WTC11 (cell line): ENCODE data around the gene NTRK3. TPM values are rescaled to one million over a fixed set of nuclear protein-coding genes. Genes with fewer than 3 reads are reported as not detected.

Experiments
- ATAC-seq: fragments of 200-7000 bp; cut with Tn5 transposase; 2 replicates; pipeline ENCODE4 v1.10.0; 2021; ENCODE audit warnings: mild to moderate bottlenecking, moderate library complexity
- CTCF ChIA-PET: fragments of 300-600 bp; sonication (Branson Sonifier 250); formaldehyde crosslinking; loops from one replicate; lab custom pipeline; 2021; ENCODE audit warnings: antibody characterized with exemption; lab: Charles Lee
- POLR2A ChIA-PET: fragments of 350-600 bp; sonication (Branson Sonifier 250); formaldehyde crosslinking; loops from one replicate; lab custom pipeline; 2021; ENCODE audit warnings: antibody characterized with exemption; lab: Charles Lee
- DNase-seq: peaks from one replicate; pipeline ENCODE4 v3.0.0; 2021; ENCODE audit warnings: low spot score
- H3K27ac Mint-ChIP-seq: 2 replicates; pipeline ENCODE4 v1.8.0; 2021; ENCODE audit warnings: mixed read lengths
- H3K27me3 Mint-ChIP-seq: 2 replicates; pipeline ENCODE4 v1.8.0; 2021; ENCODE audit warnings: low read depth, mild to moderate bottlenecking, moderate library complexity, mixed read lengths
- H3K36me3 Mint-ChIP-seq: 2 replicates; pipeline ENCODE4 v1.8.0; 2021; ENCODE audit warnings: mixed read lengths
- H3K4me1 Mint-ChIP-seq: 2 replicates; pipeline ENCODE4 v1.8.0; 2022; ENCODE audit warnings: mixed read lengths
- H3K4me3 Mint-ChIP-seq: 2 replicates; pipeline ENCODE4 v1.8.0; 2021; ENCODE audit warnings: mild to moderate bottlenecking, moderate library complexity, mixed read lengths
- H3K9me3 Mint-ChIP-seq: 2 replicates; pipeline ENCODE4 v1.8.0; 2021; ENCODE audit warnings: mixed read lengths
- ESRRA ChIP-seq: sonication (generic); formaldehyde crosslinking; IDR thresholded peaks from 2 replicates; pipeline ENCODE4 v1.8.1; 2022; ENCODE audit warnings: mild to moderate bottlenecking, missing genetic modification reagents, borderline replicate concordance
- FOXK1 ChIP-seq: sonication (generic); formaldehyde crosslinking; IDR thresholded peaks from 2 replicates; pipeline ENCODE4 v1.8.0; 2022; ENCODE audit warnings: mild to moderate bottlenecking, moderate library complexity, missing genetic modification reagents
- GTF2I ChIP-seq: fragments of 250-450 bp; sonication (Bioruptor Pico); conservative IDR thresholded peaks from 2 replicates; pipeline ENCODE4 v1.4.0; 2021; ENCODE audit warnings: mild to moderate bottlenecking
- IRF1 ChIP-seq: sonication (generic); formaldehyde crosslinking; IDR thresholded peaks from 2 replicates; pipeline ENCODE4 v1.8.0; 2023; ENCODE audit warnings: missing genetic modification reagents
- MYBL2 ChIP-seq: sonication (generic); formaldehyde crosslinking; IDR thresholded peaks from 2 replicates; pipeline ENCODE4 v1.8.1; 2023; ENCODE audit warnings: mild to moderate bottlenecking, moderate library complexity, missing genetic modification reagents
- NFATC4 ChIP-seq: fragments of 250-450 bp; sonication (Bioruptor Pico); IDR thresholded peaks from 2 replicates; pipeline ENCODE4 v1.9.0; 2021; ENCODE audit warnings: mild to moderate bottlenecking
- RELA ChIP-seq: sonication (generic); formaldehyde crosslinking; IDR thresholded peaks from 2 replicates; pipeline ENCODE4 v1.8.1; 2022; ENCODE audit warnings: missing genetic modification reagents, mild to moderate bottlenecking, borderline replicate concordance
- TCF7 ChIP-seq: sonication (generic); formaldehyde crosslinking; IDR thresholded peaks from 2 replicates; pipeline ENCODE4 v1.8.0; 2022; ENCODE audit warnings: mild to moderate bottlenecking, low read depth, missing genetic modification reagents, moderate library complexity
- TEAD4 ChIP-seq: sonication (generic); formaldehyde crosslinking; IDR thresholded peaks from 2 replicates; pipeline ENCODE4 v1.8.0; 2022; ENCODE audit warnings: mild to moderate bottlenecking, missing genetic modification reagents
- ZNF317 ChIP-seq: sonication (generic); formaldehyde crosslinking; IDR thresholded peaks from 2 replicates; pipeline ENCODE4 v1.8.1; 2023; ENCODE audit warnings: low read depth, mild to moderate bottlenecking, moderate library complexity, missing genetic modification reagents, borderline replicate concordance
- ZNF396 ChIP-seq: fragments of 250-450 bp; sonication (Bioruptor Pico); IDR thresholded peaks from 2 replicates; pipeline ENCODE4 v1.8.0; 2021; ENCODE audit warnings: mild to moderate bottlenecking, moderate library complexity, borderline replicate concordance
- ZNF423 ChIP-seq: fragments of 250-450 bp; sonication (Bioruptor Pico); IDR thresholded peaks from 2 replicates; pipeline ENCODE4 v2.1.2; 2022; ENCODE audit warnings: mild to moderate bottlenecking, moderate library complexity
- ZNF425 ChIP-seq: fragments of 250-450 bp; sonication (Bioruptor Pico); conservative IDR thresholded peaks from 2 replicates; pipeline ENCODE4 v1.9.0; 2021; ENCODE audit warnings: mild to moderate bottlenecking
- ZNF532 ChIP-seq: fragments of 250-450 bp; sonication (Bioruptor Pico); IDR thresholded peaks from 2 replicates; pipeline ENCODE4 v1.9.0; 2021; ENCODE audit warnings: mild to moderate bottlenecking, borderline replicate concordance
- ZNF671 ChIP-seq: fragments of 250-450 bp; sonication (Bioruptor Pico); IDR thresholded peaks from 2 replicates; pipeline ENCODE4 v1.8.0; 2021; ENCODE audit warnings: mild to moderate bottlenecking
- total RNA-seq: library from RNA; stranded (reverse); gene quantifications from 3 replicates; pipeline ENCODE4 v1.2.3, GENCODE V29; 2021
- TF ChIP-seq, protein P1 (sequence below): fragments of 200-600 bp; IDR thresholded peaks from 2 replicates; pipeline ENCODE4 v1.8.0; 2022; ENCODE audit warnings: antibody characterized with exemption
- TF ChIP-seq, protein P2 (sequence below): sonication (generic); formaldehyde crosslinking; IDR thresholded peaks from 2 replicates; pipeline ENCODE4 v1.8.0; 2022; ENCODE audit warnings: mild to moderate bottlenecking, missing genetic modification reagents
- TF ChIP-seq, protein P3 (sequence below): sonication (generic); formaldehyde crosslinking; IDR thresholded peaks from 2 replicates; pipeline ENCODE4 v1.8.0; 2023; ENCODE audit warnings: mild to moderate bottlenecking, missing genetic modification reagents

NTRK3 gene
- total RNA-seq, 1 experiment from 2014 or later: 12.3 TPM

- peaks cover 17% of the 10 kb centered on the region for H3K36me3 Mint-ChIP-seq
- no peak for ATAC-seq
- H3K9me3 Mint-ChIP-seq: peaks cover 19% of the 10 kb centered on the region
- ChIA-PET CTCF (no interaction called here), POLR2A (no interaction called here)
- H3K27ac Mint-ChIP-seq: no peak overlapping the region
- no peak overlapping the region for H3K4me3 Mint-ChIP-seq
- peaks cover 6% of the 10 kb centered on the region for H3K4me1 Mint-ChIP-seq
- TF ChIP-seq ESRRA (CRISPR knock-in tag) (no peak), ZNF317 (CRISPR knock-in tag) (no peak), ZNF532 (CRISPR knock-in tag) (no peak), NFATC4 (no peak), RELA (CRISPR knock-in tag) (no peak), ZNF425 (no peak), TEAD4 (CRISPR knock-in tag) (no peak), TCF7 (CRISPR knock-in tag) (no peak), IRF1 (CRISPR knock-in tag) (no peak), ZNF423 (no peak)
- TF ChIP-seq, protein P1, sequence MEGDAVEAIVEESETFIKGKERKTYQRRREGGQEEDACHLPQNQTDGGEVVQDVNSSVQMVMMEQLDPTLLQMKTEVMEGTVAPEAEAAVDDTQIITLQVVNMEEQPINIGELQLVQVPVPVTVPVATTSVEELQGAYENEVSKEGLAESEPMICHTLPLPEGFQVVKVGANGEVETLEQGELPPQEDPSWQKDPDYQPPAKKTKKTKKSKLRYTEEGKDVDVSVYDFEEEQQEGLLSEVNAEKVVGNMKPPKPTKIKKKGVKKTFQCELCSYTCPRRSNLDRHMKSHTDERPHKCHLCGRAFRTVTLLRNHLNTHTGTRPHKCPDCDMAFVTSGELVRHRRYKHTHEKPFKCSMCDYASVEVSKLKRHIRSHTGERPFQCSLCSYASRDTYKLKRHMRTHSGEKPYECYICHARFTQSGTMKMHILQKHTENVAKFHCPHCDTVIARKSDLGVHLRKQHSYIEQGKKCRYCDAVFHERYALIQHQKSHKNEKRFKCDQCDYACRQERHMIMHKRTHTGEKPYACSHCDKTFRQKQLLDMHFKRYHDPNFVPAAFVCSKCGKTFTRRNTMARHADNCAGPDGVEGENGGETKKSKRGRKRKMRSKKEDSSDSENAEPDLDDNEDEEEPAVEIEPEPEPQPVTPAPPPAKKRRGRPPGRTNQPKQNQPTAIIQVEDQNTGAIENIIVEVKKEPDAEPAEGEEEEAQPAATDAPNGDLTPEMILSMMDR: no peak
- TF ChIP-seq, all 79 proteins: peak for 0
- H3K27me3 Mint-ChIP-seq: no peaks in the 10 kb centered on the region
- DNase-seq: no peak
Measured at GRCh38 chr15:88139936-88140335, 116.6 kb downstream of the NTRK3 start.

GRCh38 chr15:88133795-88134194 is 122.7 kb downstream of the NTRK3 start:
- POLR2A ChIA-PET: no interaction called here
- Mint-ChIP-seq H3K4me3 (no peak overlapping the region), H3K27me3 (no peaks in the 10 kb centered on the region), H3K27ac (no peak overlapping the region), H3K4me1 (no peaks in the 10 kb centered on the region)
- TF ChIP-seq MYBL2: no peak
- TF ChIP-seq GTF2I (CRISPR knock-in tag): no peak
- TF ChIP-seq, protein P2, sequence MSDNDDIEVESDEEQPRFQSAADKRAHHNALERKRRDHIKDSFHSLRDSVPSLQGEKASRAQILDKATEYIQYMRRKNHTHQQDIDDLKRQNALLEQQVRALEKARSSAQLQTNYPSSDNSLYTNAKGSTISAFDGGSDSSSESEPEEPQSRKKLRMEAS: no peak
- TF ChIP-seq ZNF396 (CRISPR knock-in tag): no peak
- TF ChIP-seq, protein P3, sequence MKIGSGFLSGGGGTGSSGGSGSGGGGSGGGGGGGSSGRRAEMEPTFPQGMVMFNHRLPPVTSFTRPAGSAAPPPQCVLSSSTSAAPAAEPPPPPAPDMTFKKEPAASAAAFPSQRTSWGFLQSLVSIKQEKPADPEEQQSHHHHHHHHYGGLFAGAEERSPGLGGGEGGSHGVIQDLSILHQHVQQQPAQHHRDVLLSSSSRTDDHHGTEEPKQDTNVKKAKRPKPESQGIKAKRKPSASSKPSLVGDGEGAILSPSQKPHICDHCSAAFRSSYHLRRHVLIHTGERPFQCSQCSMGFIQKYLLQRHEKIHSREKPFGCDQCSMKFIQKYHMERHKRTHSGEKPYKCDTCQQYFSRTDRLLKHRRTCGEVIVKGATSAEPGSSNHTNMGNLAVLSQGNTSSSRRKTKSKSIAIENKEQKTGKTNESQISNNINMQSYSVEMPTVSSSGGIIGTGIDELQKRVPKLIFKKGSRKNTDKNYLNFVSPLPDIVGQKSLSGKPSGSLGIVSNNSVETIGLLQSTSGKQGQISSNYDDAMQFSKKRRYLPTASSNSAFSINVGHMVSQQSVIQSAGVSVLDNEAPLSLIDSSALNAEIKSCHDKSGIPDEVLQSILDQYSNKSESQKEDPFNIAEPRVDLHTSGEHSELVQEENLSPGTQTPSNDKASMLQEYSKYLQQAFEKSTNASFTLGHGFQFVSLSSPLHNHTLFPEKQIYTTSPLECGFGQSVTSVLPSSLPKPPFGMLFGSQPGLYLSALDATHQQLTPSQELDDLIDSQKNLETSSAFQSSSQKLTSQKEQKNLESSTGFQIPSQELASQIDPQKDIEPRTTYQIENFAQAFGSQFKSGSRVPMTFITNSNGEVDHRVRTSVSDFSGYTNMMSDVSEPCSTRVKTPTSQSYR (CRISPR knock-in tag): no peak
- TF ChIP-seq ZNF671: no peak
- no peak for TF ChIP-seq FOXK1 (CRISPR knock-in tag)
- TF ChIP-seq, all 79 proteins: peak for 0
- CTCF ChIA-PET: no interaction called here
- Mint-ChIP-seq H3K36me3 (peaks cover 19% of the 10 kb centered on the region), H3K9me3 (peaks cover 10% of the 10 kb centered on the region)
- DNase-seq (no peak), ATAC-seq (no peak)
